ENCODE results near the gene SLC9A9.
A peak's percentile ranks its signal among the peaks of the same experiment; 100 is the strongest.
"Not testable (repeated sequence)": the region's sequence is repeated elsewhere in the genome, so short reads cannot be mapped to it uniquely, and the experiment has no call there.

Gene SLC9A9

GRCh38 chr3:143280984-143281383, 567.3 kb downstream of the SLC9A9 start:
- H3K79me2 ChIP-seq (ENCODE audit: control insufficient read depth, insufficient read depth, low read length, poor library complexity) = no peaks in the 10 kb centered on the region
- WGBS (ENCODE audit: extremely low coverage, insufficient coverage, insufficient read length) = no CpG with 5 or more reads among the region's 2 CpGs
- no peak overlapping the region for H4K8ac ChIP-seq (ENCODE audit: low read depth, low read length)
- H3K4me3 ChIP-seq (ENCODE audit: low read depth, low read length) = peak overlapping the region; percentile 45
- no peaks in the 10 kb centered on the region for H3K27me3 ChIP-seq (ENCODE audit: insufficient read depth, low read length)
- no peak overlapping the region for H2AK5ac ChIP-seq (ENCODE audit: low read length)
- H3K9ac ChIP-seq (ENCODE audit: low read length) = no peak overlapping the region
- no peaks in the 10 kb centered on the region for H3K36me3 ChIP-seq (ENCODE audit: control insufficient read depth in 1 of 2, insufficient read depth in 2 of 2, low read length in 2 of 2)
- H3K14ac ChIP-seq (ENCODE audit: low read length) = no peak overlapping the region
- H4K91ac ChIP-seq (ENCODE audit: low read depth, low read length) = no peak overlapping the region
- H2AFZ ChIP-seq (ENCODE audit: insufficient read depth, low read length, poor library complexity) = no peak overlapping the region
- H3K23ac ChIP-seq (ENCODE audit: low read length) = no peak overlapping the region
- no peaks in the 10 kb centered on the region for H3K9me3 ChIP-seq (ENCODE audit: insufficient read depth, low read depth, low read length)
- H3K79me1 ChIP-seq (ENCODE audit: low read length) = no peaks in the 10 kb centered on the region
- no peak overlapping the region for H2BK120ac ChIP-seq (ENCODE audit: insufficient read depth, low read length, poor library complexity)
- H2BK5ac ChIP-seq (ENCODE audit: low read depth, low read length, poor library complexity) = no peak overlapping the region
- H3K18ac ChIP-seq (ENCODE audit: low read length) = no peak overlapping the region
- no peak overlapping the region for H4K12ac ChIP-seq (ENCODE audit: low read depth, low read length)
- no peak for DNase-seq
- H3K4me1 ChIP-seq (ENCODE audit: control insufficient read depth in 1 of 2, insufficient read depth in 2 of 2, low read length in 2 of 2) = no peaks in the 10 kb centered on the region
- H3K27ac ChIP-seq (ENCODE audit: low read depth, low read length) = no peak overlapping the region
- no peak overlapping the region for H3K4me2 ChIP-seq (ENCODE audit: low read length)
- no peak overlapping the region for H2BK12ac ChIP-seq (ENCODE audit: low read length)
- no peak overlapping the region for H3K4ac ChIP-seq (ENCODE audit: low read depth, low read length)

GRCh38 chr3:143279567-143279966, 568.7 kb downstream of the SLC9A9 start:
- no CpG with 5 or more reads among the region's 5 CpGs for WGBS (ENCODE audit: extremely low coverage, insufficient coverage, insufficient read length)
- not testable (repeated sequence) for H2BK5ac ChIP-seq (ENCODE audit: low read depth, low read length, poor library complexity); H2BK120ac ChIP-seq (ENCODE audit: insufficient read depth, low read length, poor library complexity); H3K27ac ChIP-seq (ENCODE audit: low read depth, low read length); H4K91ac ChIP-seq (ENCODE audit: low read depth, low read length); H3K9me3 ChIP-seq (ENCODE audit: insufficient read depth, low read depth, low read length); H4K8ac ChIP-seq (ENCODE audit: low read depth, low read length); H3K4ac ChIP-seq (ENCODE audit: low read depth, low read length); H2AFZ ChIP-seq (ENCODE audit: insufficient read depth, low read length, poor library complexity); DNase-seq; H3K18ac ChIP-seq (ENCODE audit: low read length); H3K79me1 ChIP-seq (ENCODE audit: low read length); H3K27me3 ChIP-seq (ENCODE audit: insufficient read depth, low read length); H4K12ac ChIP-seq (ENCODE audit: low read depth, low read length); H3K9ac ChIP-seq (ENCODE audit: low read length); H2BK12ac ChIP-seq (ENCODE audit: low read length); H3K4me1 ChIP-seq (ENCODE audit: control insufficient read depth in 1 of 2, insufficient read depth in 2 of 2, low read length in 2 of 2); H3K4me2 ChIP-seq (ENCODE audit: low read length); H2AK5ac ChIP-seq (ENCODE audit: low read length); H3K4me3 ChIP-seq (ENCODE audit: low read depth, low read length); H3K36me3 ChIP-seq (ENCODE audit: control insufficient read depth in 1 of 2, insufficient read depth in 2 of 2, low read length in 2 of 2); H3K14ac ChIP-seq (ENCODE audit: low read length); H3K23ac ChIP-seq (ENCODE audit: low read length); H3K79me2 ChIP-seq (ENCODE audit: control insufficient read depth, insufficient read depth, low read length, poor library complexity)

GRCh38 chr3:143278721-143279120, 569.5 kb downstream of the SLC9A9 start:
- Histone ChIP-seq H3K27ac (ENCODE audit: low read depth, low read length) (no peak overlapping the region), H3K14ac (ENCODE audit: low read length) (no peak overlapping the region), H3K4ac (ENCODE audit: low read depth, low read length) (no peak overlapping the region), H2AFZ (ENCODE audit: insufficient read depth, low read length, poor library complexity) (no peak overlapping the region), H3K9me3 (ENCODE audit: insufficient read depth, low read depth, low read length) (no peaks in the 10 kb centered on the region), H3K79me1 (ENCODE audit: low read length) (no peaks in the 10 kb centered on the region), H3K18ac (ENCODE audit: low read length) (no peak overlapping the region), H3K4me3 (ENCODE audit: low read depth, low read length) (no peak overlapping the region), H2AK5ac (ENCODE audit: low read length) (no peak overlapping the region), H4K91ac (ENCODE audit: low read depth, low read length) (no peak overlapping the region), H3K23ac (ENCODE audit: low read length) (no peak overlapping the region), H2BK5ac (ENCODE audit: low read depth, low read length, poor library complexity) (no peak overlapping the region), H3K9ac (ENCODE audit: low read length) (no peak overlapping the region), H3K79me2 (ENCODE audit: control insufficient read depth, insufficient read depth, low read length, poor library complexity) (no peaks in the 10 kb centered on the region), H3K4me1 (ENCODE audit: control insufficient read depth in 1 of 2, insufficient read depth in 2 of 2, low read length in 2 of 2) (no peaks in the 10 kb centered on the region), H4K12ac (ENCODE audit: low read depth, low read length) (no peak overlapping the region), H3K27me3 (ENCODE audit: insufficient read depth, low read length) (no peaks in the 10 kb centered on the region), H2BK12ac (ENCODE audit: low read length) (no peak overlapping the region), H3K4me2 (ENCODE audit: low read length) (no peak overlapping the region), H2BK120ac (ENCODE audit: insufficient read depth, low read length, poor library complexity) (no peak overlapping the region), H4K8ac (ENCODE audit: low read depth, low read length) (no peak overlapping the region), H3K36me3 (ENCODE audit: control insufficient read depth in 1 of 2, insufficient read depth in 2 of 2, low read length in 2 of 2) (no peaks in the 10 kb centered on the region)
- no CpG with 5 or more reads among the region's 1 CpG for WGBS (ENCODE audit: extremely low coverage, insufficient coverage, insufficient read length)
- DNase-seq = no peak

GRCh38 chr3:143277531-143277930, 570.7 kb downstream of the SLC9A9 start:
- Histone ChIP-seq H3K9ac (ENCODE audit: low read length) (no peak overlapping the region), H3K14ac (ENCODE audit: low read length) (no peak overlapping the region), H2BK5ac (ENCODE audit: low read depth, low read length, poor library complexity) (no peak overlapping the region), H4K8ac (ENCODE audit: low read depth, low read length) (no peak overlapping the region), H3K27me3 (ENCODE audit: insufficient read depth, low read length) (no peaks in the 10 kb centered on the region), H2AFZ (ENCODE audit: insufficient read depth, low read length, poor library complexity) (no peak overlapping the region), H3K9me3 (ENCODE audit: insufficient read depth, low read depth, low read length) (no peaks in the 10 kb centered on the region), H3K23ac (ENCODE audit: low read length) (no peak overlapping the region), H2BK120ac (ENCODE audit: insufficient read depth, low read length, poor library complexity) (no peak overlapping the region), H2BK12ac (ENCODE audit: low read length) (no peak overlapping the region), H2AK5ac (ENCODE audit: low read length) (no peak overlapping the region), H3K79me2 (ENCODE audit: control insufficient read depth, insufficient read depth, low read length, poor library complexity) (no peaks in the 10 kb centered on the region), H3K18ac (ENCODE audit: low read length) (no peak overlapping the region), H3K4me1 (ENCODE audit: control insufficient read depth in 1 of 2, insufficient read depth in 2 of 2, low read length in 2 of 2) (no peaks in the 10 kb centered on the region), H4K12ac (ENCODE audit: low read depth, low read length) (no peak overlapping the region), H3K4me3 (ENCODE audit: low read depth, low read length) (no peak overlapping the region), H3K27ac (ENCODE audit: low read depth, low read length) (no peak overlapping the region), H3K4me2 (ENCODE audit: low read length) (no peak overlapping the region), H3K4ac (ENCODE audit: low read depth, low read length) (no peak overlapping the region), H3K36me3 (ENCODE audit: control insufficient read depth in 1 of 2, insufficient read depth in 2 of 2, low read length in 2 of 2) (no peaks in the 10 kb centered on the region), H3K79me1 (ENCODE audit: low read length) (no peaks in the 10 kb centered on the region), H4K91ac (ENCODE audit: low read depth, low read length) (no peak overlapping the region)
- WGBS (ENCODE audit: extremely low coverage, insufficient coverage, insufficient read length) = no CpG with 5 or more reads among the region's 2 CpGs
- DNase-seq = no peak
